ENCODE data around the gene WDR33.
"Not testable (repeated sequence)": the region's sequence is repeated elsewhere in the genome, so short reads cannot be mapped to it uniquely, and the experiment has no call there.

Gene WDR33

DNA sequence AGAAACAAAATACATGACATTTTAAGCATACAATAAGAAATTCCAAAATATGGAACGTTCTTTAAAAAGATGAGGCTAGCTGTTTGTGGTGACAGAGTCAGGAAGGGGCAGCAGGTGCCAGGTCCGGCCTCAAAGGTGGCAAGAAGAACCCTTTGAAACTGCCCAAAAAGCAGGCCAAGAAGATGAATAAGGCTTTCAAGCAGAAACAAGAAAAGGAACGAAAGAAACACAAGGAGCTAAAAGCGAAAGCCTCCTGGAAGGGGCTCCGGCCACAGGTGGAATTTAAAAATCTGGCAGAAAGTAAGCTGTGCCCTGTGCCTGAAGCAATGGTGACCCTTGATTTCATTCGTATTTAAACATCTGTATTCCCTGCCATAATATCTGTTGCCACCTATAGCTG is 5.5 kb downstream of the WDR33 start:
- TF ChIP-seq, protein P1, sequence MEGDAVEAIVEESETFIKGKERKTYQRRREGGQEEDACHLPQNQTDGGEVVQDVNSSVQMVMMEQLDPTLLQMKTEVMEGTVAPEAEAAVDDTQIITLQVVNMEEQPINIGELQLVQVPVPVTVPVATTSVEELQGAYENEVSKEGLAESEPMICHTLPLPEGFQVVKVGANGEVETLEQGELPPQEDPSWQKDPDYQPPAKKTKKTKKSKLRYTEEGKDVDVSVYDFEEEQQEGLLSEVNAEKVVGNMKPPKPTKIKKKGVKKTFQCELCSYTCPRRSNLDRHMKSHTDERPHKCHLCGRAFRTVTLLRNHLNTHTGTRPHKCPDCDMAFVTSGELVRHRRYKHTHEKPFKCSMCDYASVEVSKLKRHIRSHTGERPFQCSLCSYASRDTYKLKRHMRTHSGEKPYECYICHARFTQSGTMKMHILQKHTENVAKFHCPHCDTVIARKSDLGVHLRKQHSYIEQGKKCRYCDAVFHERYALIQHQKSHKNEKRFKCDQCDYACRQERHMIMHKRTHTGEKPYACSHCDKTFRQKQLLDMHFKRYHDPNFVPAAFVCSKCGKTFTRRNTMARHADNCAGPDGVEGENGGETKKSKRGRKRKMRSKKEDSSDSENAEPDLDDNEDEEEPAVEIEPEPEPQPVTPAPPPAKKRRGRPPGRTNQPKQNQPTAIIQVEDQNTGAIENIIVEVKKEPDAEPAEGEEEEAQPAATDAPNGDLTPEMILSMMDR (IDR thresholded peaks at IDR 0.05; ENCODE audit: low read depth, low read length, missing control alignments), result no peak
- in situ Hi-C loops (cut with HindIII; ENCODE audit: low pct_ligation_motif_present, low sequenced_read_pairs), result no loop called here
- no peaks in the 10 kb centered on the region for H3K36me3 ChIP-seq (replicated peaks)
- H3K4me3 ChIP-seq (ENCODE audit: low read depth, low read length), result no peak overlapping the region
- H3K27ac ChIP-seq, result no peak overlapping the region
- DNase-seq, result no peak
- no peaks in the 10 kb centered on the region for H3K27me3 ChIP-seq (replicated peaks)

DNA sequence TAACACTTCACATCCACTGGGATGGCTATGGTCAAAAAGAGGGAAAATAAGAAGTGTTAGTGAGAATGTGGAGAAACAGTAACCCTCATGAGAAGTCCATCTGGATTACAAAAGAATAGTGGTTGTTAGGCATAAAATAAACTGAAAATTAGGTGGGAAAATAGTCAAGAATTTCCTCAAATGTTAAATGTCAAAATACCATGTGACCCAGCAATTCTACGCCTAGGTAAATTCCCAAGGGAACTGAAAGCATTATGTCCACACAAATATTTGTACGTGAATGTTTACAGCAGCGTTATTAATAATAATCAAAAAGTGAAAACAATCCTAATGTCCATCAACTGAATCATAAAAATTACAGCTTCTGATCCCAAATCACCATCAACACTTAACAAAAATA is 11.0 kb downstream of the WDR33 start:
- H3K36me3 ChIP-seq (replicated peaks), result no peaks in the 10 kb centered on the region
- in situ Hi-C loops (cut with HindIII; ENCODE audit: low pct_ligation_motif_present, low sequenced_read_pairs), result no loop called here
- no peak overlapping the region for H3K4me3 ChIP-seq (ENCODE audit: low read depth, low read length)

DNA sequence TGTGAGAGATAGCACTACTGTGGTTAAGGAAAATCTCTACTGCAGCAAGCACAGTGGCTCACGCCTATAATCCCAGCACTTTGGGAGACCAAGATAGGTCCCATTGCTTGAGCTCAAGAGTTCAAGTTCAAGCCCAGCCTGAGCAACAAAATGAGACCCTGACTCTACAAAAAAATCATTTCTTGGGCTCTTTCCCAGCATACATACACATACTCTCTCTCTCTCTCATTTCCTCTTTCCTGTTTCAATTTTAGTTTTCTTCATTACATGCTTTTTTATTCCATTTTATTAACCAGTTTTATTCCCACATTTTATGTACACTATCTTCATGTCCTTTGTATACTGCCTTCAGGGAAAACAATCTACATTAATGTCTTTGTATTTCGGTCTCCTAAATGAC is 14.6 kb downstream of the WDR33 start:
- in situ Hi-C loops (cut with HindIII; ENCODE audit: low pct_ligation_motif_present, low sequenced_read_pairs), result no loop called here
- TF ChIP-seq, protein P1 (IDR thresholded peaks at IDR 0.05; ENCODE audit: low read depth, low read length, missing control alignments), result no peak
- Histone ChIP-seq H3K36me3 (replicated peaks) (no peaks in the 10 kb centered on the region), H3K27me3 (replicated peaks) (no peaks in the 10 kb centered on the region), H3K27ac (no peak overlapping the region), H3K4me3 (ENCODE audit: low read depth, low read length) (no peak overlapping the region)
- DNase-seq, result no peak

More for the DNA sequence above, 11.0 kb downstream of the WDR33 start:
- Histone ChIP-seq H3K27ac (no peak overlapping the region), H3K27me3 (replicated peaks) (no peaks in the 10 kb centered on the region)
- DNase-seq, result no peak
- TF ChIP-seq, protein P1 (IDR thresholded peaks at IDR 0.05; ENCODE audit: low read depth, low read length, missing control alignments), result no peak

GRCh38 chr2:127794901-127795300 is 16.1 kb downstream of the WDR33 start:
- H3K27ac ChIP-seq, result not testable (repeated sequence)

GRCh38 chr2:127792805-127793204 is 18.2 kb downstream of the WDR33 start:
- no peaks in the 10 kb centered on the region for H3K27me3 ChIP-seq (replicated peaks)
- TF ChIP-seq, protein P1 (IDR thresholded peaks at IDR 0.05; ENCODE audit: low read depth, low read length, missing control alignments), result no peak
- in situ Hi-C loops (cut with HindIII; ENCODE audit: low pct_ligation_motif_present, low sequenced_read_pairs), result no loop called here
- H3K36me3 ChIP-seq (replicated peaks), result no peaks in the 10 kb centered on the region
- DNase-seq, result no peak
- no peak overlapping the region for H3K27ac ChIP-seq
- no peak overlapping the region for H3K4me3 ChIP-seq (ENCODE audit: low read depth, low read length)

More at GRCh38 chr2:127794901-127795300, 16.1 kb downstream of the WDR33 start:
- H3K27me3 ChIP-seq (replicated peaks); H3K4me3 ChIP-seq (ENCODE audit: low read depth, low read length); H3K36me3 ChIP-seq (replicated peaks); in situ Hi-C loops (cut with HindIII; ENCODE audit: low pct_ligation_motif_present, low sequenced_read_pairs); DNase-seq: not testable (repeated sequence)

- Histone ChIP-seq H3K36me3 (replicated peaks) (no peaks in the 10 kb centered on the region), H3K4me3 (ENCODE audit: low read depth, low read length) (no peak overlapping the region), H3K27ac (no peak overlapping the region), H3K27me3 (replicated peaks) (no peaks in the 10 kb centered on the region)
- TF ChIP-seq, protein P1 (IDR thresholded peaks at IDR 0.05; ENCODE audit: low read depth, low read length, missing control alignments), result no peak
- DNase-seq, result no peak
- in situ Hi-C loops (cut with HindIII; ENCODE audit: low pct_ligation_motif_present, low sequenced_read_pairs), result no loop called here
These were observed 20.1 kb downstream of the WDR33 start for GRCh38 chr2:127790694-127791529.

Data from brain microvascular endothelial cell (primary cell).